ENCODE results near the gene USP15.
A peak's percentile ranks its signal among the peaks of the same experiment; 100 is the strongest.
"Not testable (repeated sequence)": the region's sequence is repeated elsewhere in the genome, so short reads cannot be mapped to it uniquely, and the experiment has no call there.

USP15 gene

GRCh38 chr12:62446754-62447452 lies 186.7 kb downstream of the USP15 start:
- no peaks in the 10 kb centered on the region for H3K36me3 ChIP-seq (replicated peaks; ENCODE audit: low read depth, low read length)
- no peak overlapping the region for H3K27ac ChIP-seq (ENCODE audit: low read length)
- no peak overlapping the region for H3K9ac ChIP-seq (ENCODE audit: low read length)
- no peak overlapping the region for H3K4me3 ChIP-seq (ENCODE audit: low read length)
- H3K27me3 ChIP-seq (ENCODE audit: low read depth, low read length): no peaks in the 10 kb centered on the region
- H3K4me1 ChIP-seq (ENCODE audit: low read length): no peaks in the 10 kb centered on the region
- 0 out of 2 replicates have a peak overlapping the region, but pooled peaks have one; percentile 46 for H2AFZ ChIP-seq (ENCODE audit: low read depth, low read length)
- H3K79me2 ChIP-seq (ENCODE audit: low read length): no peaks in the 10 kb centered on the region
- H3K4me2 ChIP-seq (ENCODE audit: low read length): no peak overlapping the region
- TF ChIP-seq CTCF (IDR thresholded peaks at IDR 0.05; ENCODE audit: low read depth, low read length): no peak
- TF ChIP-seq EZH2phosphoT487 (IDR thresholded peaks at IDR 0.05; ENCODE audit: low read depth): no peak
- 0 out of 2 replicates have a peak, but pooled peaks cover 7% of the 10 kb centered on the region for H3K9me3 ChIP-seq (ENCODE audit: insufficient read depth, low read length)
- H4K20me1 ChIP-seq (ENCODE audit: insufficient read depth, low read length): no peaks in the 10 kb centered on the region

GRCh38 chr12:62448436-62448835 lies 188.2 kb downstream of the USP15 start:
- no peaks in the 10 kb centered on the region for H4K20me1 ChIP-seq (ENCODE audit: insufficient read depth, low read length)
- H3K27me3 ChIP-seq (ENCODE audit: low read depth, low read length): no peaks in the 10 kb centered on the region
- H3K4me2 ChIP-seq (ENCODE audit: low read length): no peak overlapping the region
- H3K36me3 ChIP-seq (replicated peaks; ENCODE audit: low read depth, low read length): no peaks in the 10 kb centered on the region
- no peaks in the 10 kb centered on the region for H3K4me1 ChIP-seq (ENCODE audit: low read length)
- H3K4me3 ChIP-seq (ENCODE audit: low read length): no peak overlapping the region
- H3K9ac ChIP-seq (ENCODE audit: low read length): no peak overlapping the region
- H3K27ac ChIP-seq (ENCODE audit: low read length): no peak overlapping the region
- H3K79me2 ChIP-seq (ENCODE audit: low read length): no peaks in the 10 kb centered on the region
- H2AFZ ChIP-seq (ENCODE audit: low read depth, low read length): no peak overlapping the region
- H3K9me3 ChIP-seq (ENCODE audit: insufficient read depth, low read length): 0 out of 2 replicates have a peak, but pooled peaks cover 2% of the 10 kb centered on the region
- no peak for TF ChIP-seq EZH2phosphoT487 (IDR thresholded peaks at IDR 0.05; ENCODE audit: low read depth)
- no peak for TF ChIP-seq CTCF (IDR thresholded peaks at IDR 0.05; ENCODE audit: low read depth, low read length)

GRCh38 chr12:62455429-62455828 lies 195.2 kb downstream of the USP15 start:
- H3K79me2 ChIP-seq (ENCODE audit: low read length); H3K36me3 ChIP-seq (replicated peaks; ENCODE audit: low read depth, low read length); H3K27me3 ChIP-seq (ENCODE audit: low read depth, low read length); H3K4me3 ChIP-seq (ENCODE audit: low read length); H3K4me1 ChIP-seq (ENCODE audit: low read length); H2AFZ ChIP-seq (ENCODE audit: low read depth, low read length); H3K9ac ChIP-seq (ENCODE audit: low read length); H3K27ac ChIP-seq (ENCODE audit: low read length); H4K20me1 ChIP-seq (ENCODE audit: insufficient read depth, low read length); H3K9me3 ChIP-seq (ENCODE audit: insufficient read depth, low read length); H3K4me2 ChIP-seq (ENCODE audit: low read length): not testable (repeated sequence)

GRCh38 chr12:62458626-62459025 lies 198.4 kb downstream of the USP15 start:
- H3K79me2 ChIP-seq (ENCODE audit: low read length): no peaks in the 10 kb centered on the region
- H3K27me3 ChIP-seq (ENCODE audit: low read depth, low read length): no peaks in the 10 kb centered on the region
- no peaks in the 10 kb centered on the region for H3K9me3 ChIP-seq (ENCODE audit: insufficient read depth, low read length)
- H3K9ac ChIP-seq (ENCODE audit: low read length): no peak overlapping the region
- no peak overlapping the region for H3K4me3 ChIP-seq (ENCODE audit: low read length)
- no peak overlapping the region for H3K27ac ChIP-seq (ENCODE audit: low read length)
- H2AFZ ChIP-seq (ENCODE audit: low read depth, low read length): no peak overlapping the region
- no peak for TF ChIP-seq EZH2phosphoT487 (IDR thresholded peaks at IDR 0.05; ENCODE audit: low read depth)
- no peak for TF ChIP-seq CTCF (IDR thresholded peaks at IDR 0.05; ENCODE audit: low read depth, low read length)
- H3K4me1 ChIP-seq (ENCODE audit: low read length): no peaks in the 10 kb centered on the region
- no peaks in the 10 kb centered on the region for H4K20me1 ChIP-seq (ENCODE audit: insufficient read depth, low read length)
- H3K36me3 ChIP-seq (replicated peaks; ENCODE audit: low read depth, low read length): no peaks in the 10 kb centered on the region
- H3K4me2 ChIP-seq (ENCODE audit: low read length): no peak overlapping the region

Measured in OCI-LY3 (cell line).